HCT116 (cell line): ENCODE data around the gene CPT2.

Experiments
- CTCF ChIP-seq, 3 experiments: fragments of 200-600 bp in 1 of 3; sonication (generic) in 1 of 3; IDR thresholded peaks in 2 of 3; conservative IDR thresholded peaks in 1 of 3; 2 replicates each; pipeline ENCODE4 v1.5.1; 2012 to 2017; ENCODE audit warnings: low read depth in 2 of 3, low read length in 2 of 3, antibody characterized with exemption in 1 of 3, borderline replicate concordance in 1 of 3, control low read depth in 1 of 3, mild to moderate bottlenecking in 1 of 3, mixed read lengths in 1 of 3, mixed run types in 1 of 3, moderate library complexity in 1 of 3; ENCODE audit not compliant: insufficient read depth in 1 of 3
- EZH2 ChIP-seq: fragments of 200-600 bp; sonication (generic); IDR thresholded peaks from 2 replicates; pipeline ENCODE4 v1.6.1; 2017; ENCODE audit warnings: antibody characterized with exemption, mixed run types
- EZH2phosphoT487 ChIP-seq: fragments of 200-600 bp; IDR thresholded peaks from 2 replicates; pipeline ENCODE4 v1.6.1; 2018; ENCODE audit warnings: antibody characterized with exemption, borderline replicate concordance
- MAX ChIP-seq: IDR thresholded peaks from 2 replicates; pipeline ENCODE4 v1.6.1; 2012
- POLR2A ChIP-seq: IDR thresholded peaks from 2 replicates; pipeline ENCODE4 v1.7.0; 2011; ENCODE audit warnings: borderline replicate concordance; ENCODE audit not compliant: insufficient read depth, insufficient read length; ENCODE audit errors: extremely low read depth
- POLR2AphosphoS5 ChIP-seq: IDR thresholded peaks from 2 replicates; pipeline ENCODE4 v1.6.1; 2011; ENCODE audit warnings: mild to moderate bottlenecking, low read depth, low read length, moderate library complexity
- RAD21 ChIP-seq: IDR thresholded peaks from 2 replicates; pipeline ENCODE4 v1.6.1; 2012; ENCODE audit warnings: low read depth, mild to moderate bottlenecking
- SP1 ChIP-seq: IDR thresholded peaks from 2 replicates; pipeline ENCODE4 v1.6.1; 2012; ENCODE audit warnings: low read depth
- SRF ChIP-seq: IDR thresholded peaks from 2 replicates; pipeline ENCODE4 v1.6.1; 2012; ENCODE audit warnings: low read depth

GRCh38 chr1:53176452-53177208, 20.0 kb upstream of the CPT2 start:
- 0 out of 6 replicates have a peak, but pooled peaks of 1 of the 3 experiments have one; percentile 14 for TF ChIP-seq CTCF (IDR thresholded peaks at IDR 0.05 in 2 of 3, conservative IDR thresholded peaks at IDR 0.05 in 1 of 3; ENCODE audit: borderline replicate concordance in 1 of 3, insufficient read depth in 1 of 3, low read depth in 2 of 3, low read length in 2 of 3)
- TF ChIP-seq MAX = no peak
- no peak for TF ChIP-seq SRF
- TF ChIP-seq RAD21 = peak; percentile 46
- TF ChIP-seq EZH2phosphoT487 = no peak
- TF ChIP-seq EZH2 = no peak
- TF ChIP-seq POLR2A = no peak
- TF ChIP-seq SP1 = no peak
- TF ChIP-seq POLR2AphosphoS5 = no peak
